HepG2 (cell line): Measurements from ENCODE around the gene SERBP1. TPM values are rescaled to one million over a fixed set of nuclear protein-coding genes. Genes with fewer than 3 reads are reported as not detected.

ENCODE experiments used
- ATAD3A ChIP-seq: sonication (generic); formaldehyde crosslinking; IDR thresholded peaks from 2 replicates; pipeline ENCODE4 v1.4.0; 2020; ENCODE audit warnings: missing genetic modification reagents
- ETV5 ChIP-seq: IDR thresholded peaks from 2 replicates; pipeline ENCODE4 v1.6.1; 2018; ENCODE audit warnings: missing biosample characterization, missing genetic modification reagents, inconsistent platforms, borderline replicate concordance
- FOXA3 ChIP-seq: IDR thresholded peaks from 2 replicates; pipeline ENCODE4 v1.6.1; 2016; ENCODE audit warnings: missing genetic modification reagents, missing compliant biosample characterization
- GATAD1 ChIP-seq: IDR thresholded peaks from 2 replicates; pipeline ENCODE4 v1.6.1; 2016; ENCODE audit warnings: missing genetic modification reagents, missing compliant biosample characterization
- HES4 ChIP-seq: sonication (generic); formaldehyde crosslinking; IDR thresholded peaks from 2 replicates; pipeline ENCODE4 v1.9.0; 2021; ENCODE audit warnings: mild to moderate bottlenecking, missing genetic modification reagents, borderline replicate concordance
- MYNN ChIP-seq: sonication (generic); formaldehyde crosslinking; IDR thresholded peaks from 2 replicates; pipeline ENCODE4 v1.4.0; 2020; ENCODE audit warnings: mild to moderate bottlenecking, low read depth, missing genetic modification reagents
- PCBP1 ChIP-seq: fragments of 200-400 bp; formaldehyde crosslinking; IDR thresholded peaks from 2 replicates; pipeline ENCODE4 v1.6.1; 2017; ENCODE audit warnings: mild to moderate bottlenecking, low read depth, low read length, borderline replicate concordance
- POLR2G ChIP-seq: fragments of 200-400 bp; formaldehyde crosslinking; IDR thresholded peaks from 2 replicates; pipeline ENCODE4 v1.6.1; 2018; ENCODE audit warnings: mild to moderate bottlenecking, low read depth, low read length, moderate library complexity
- SAP130 ChIP-seq: IDR thresholded peaks from 2 replicates; pipeline ENCODE4 v1.6.1; 2016; ENCODE audit warnings: low read depth
- TEAD2 ChIP-seq: sonication (generic); formaldehyde crosslinking; IDR thresholded peaks from 2 replicates; pipeline ENCODE4 v1.9.0; 2021; ENCODE audit warnings: missing genetic modification reagents
- TMF1 ChIP-seq: sonication (generic); formaldehyde crosslinking; IDR thresholded peaks from 2 replicates; pipeline ENCODE4 v1.8.1; 2022; ENCODE audit warnings: low read depth, missing genetic modification reagents
- TSC22D2 ChIP-seq: sonication (generic); formaldehyde crosslinking; IDR thresholded peaks from 2 replicates; pipeline ENCODE4 v1.5.1; 2020; ENCODE audit warnings: missing genetic modification reagents, mild to moderate bottlenecking, borderline replicate concordance
- ZNF101 ChIP-seq: sonication (generic); formaldehyde crosslinking; IDR thresholded peaks from 2 replicates; pipeline ENCODE4 v1.4.0; 2020; ENCODE audit warnings: mild to moderate bottlenecking, low read depth, missing genetic modification reagents, borderline replicate concordance
- ZNF644 ChIP-seq: IDR thresholded peaks from 2 replicates; pipeline ENCODE4 v1.6.1; 2016; ENCODE audit warnings: low read depth
- ZSCAN30 ChIP-seq: sonication (generic); formaldehyde crosslinking; IDR thresholded peaks from 2 replicates; pipeline ENCODE4 v1.5.0; 2020; ENCODE audit warnings: mild to moderate bottlenecking, missing genetic modification reagents
- ZZZ3 ChIP-seq: sonication (generic); formaldehyde crosslinking; IDR thresholded peaks from 2 replicates; pipeline ENCODE4 v1.4.0; 2020; ENCODE audit warnings: missing genetic modification reagents, mild to moderate bottlenecking, borderline replicate concordance
- polyA plus RNA-seq, 8 experiments: library from polyadenylated mRNA; depleted of rRNA in 3 of 8; stranded (reverse) in 7 of 8; unstranded in 1 of 8; fragments of >200 nt; fragmentation: Illumina TruSeq in 4 of 8; extraction: Trizol in 4 of 8; gene quantifications; 2 replicates each; pipeline versions ENCODE4 v1.2.1 to v1.2.3, GENCODE V29; 2011 to 2016; ENCODE audit warnings: low read depth in 4 of 8, missing spikeins in 1 of 8, mixed read lengths in 1 of 8; ENCODE audit not compliant: insufficient read depth in 1 of 8
- total RNA-seq, 5 experiments: library from RNA; depleted of rRNA; stranded (reverse); fragments of >200 nt; fragmentation: Illumina TruSeq; extraction: Trizol; gene quantifications; 2 replicates each; pipeline ENCODE4 v1.2.3, GENCODE V29; 2016; ENCODE audit warnings: low read depth in 1 of 5
- TF ChIP-seq, protein P1 (sequence below): IDR thresholded peaks from 2 replicates; pipeline ENCODE4 v1.6.1; 2016; ENCODE audit warnings: missing compliant biosample characterization, missing genetic modification reagents, borderline replicate concordance
- TF ChIP-seq, protein P2 (sequence below), 2 experiments: fragments of 450-650 bp in 1 of 2; sonication (generic) in 1 of 2; formaldehyde crosslinking; IDR thresholded peaks; 2 replicates each; pipeline versions ENCODE4 v1.5.0 to v1.8.0; 2020 to 2022; ENCODE audit warnings: mild to moderate bottlenecking in 1 of 2, missing genetic modification reagents in 1 of 2
- TF ChIP-seq, protein P3 (sequence below): sonication (generic); formaldehyde crosslinking; IDR thresholded peaks from 2 replicates; pipeline ENCODE4 v1.5.0; 2020; ENCODE audit warnings: mild to moderate bottlenecking, missing genetic modification reagents
- TF ChIP-seq, protein P4 (sequence below): sonication (generic); formaldehyde crosslinking; IDR thresholded peaks from 2 replicates; pipeline ENCODE4 v1.4.0; 2020; ENCODE audit warnings: mild to moderate bottlenecking, missing genetic modification reagents

SERBP1 gene
- total and polyA plus RNA-seq, 2 of the 13 experiments (the other 11 are each of a cell fraction or from before 2014, with no cell fraction given) = 175 to 281 TPM

DNA sequence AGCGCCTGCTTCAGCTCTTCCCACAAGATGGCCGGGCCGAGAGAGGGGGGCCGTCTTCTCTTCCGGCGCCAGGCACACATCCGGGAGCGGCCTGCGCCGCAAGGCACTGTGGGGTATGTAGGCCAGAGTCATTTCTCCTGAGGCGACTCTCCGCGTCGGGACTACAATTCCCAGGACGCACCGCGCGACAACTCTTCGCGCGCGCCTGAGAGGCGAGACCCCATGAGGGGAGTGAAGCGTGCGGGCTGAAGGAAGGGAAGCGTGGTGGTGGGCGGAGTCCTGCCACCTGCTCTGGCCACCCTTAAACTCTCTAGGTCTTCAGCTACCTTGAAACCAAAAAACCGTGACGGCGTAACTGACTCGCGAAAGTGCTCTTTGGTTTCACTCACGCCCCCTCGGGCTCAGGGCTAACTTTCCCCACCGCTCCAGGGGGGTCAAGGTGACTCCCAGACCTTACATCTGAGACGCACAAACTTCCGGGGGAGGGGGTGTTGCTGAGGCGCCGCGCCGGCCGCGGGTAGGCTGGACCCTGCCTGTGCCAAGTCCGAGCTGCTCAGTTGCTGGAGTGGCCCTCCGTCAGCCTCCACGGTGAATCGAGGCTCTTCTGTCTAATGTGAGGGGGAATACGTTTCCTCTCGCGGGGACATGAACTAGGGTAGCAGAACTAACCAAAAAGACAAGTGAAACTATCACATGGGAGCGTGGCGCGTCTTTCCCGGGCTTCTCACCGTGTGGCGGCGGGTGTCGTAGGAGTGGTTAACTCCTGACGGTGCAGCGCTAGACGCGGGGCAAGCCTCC, at the start of gene SERBP1 (continued):
- TF ChIP-seq, protein P1, sequence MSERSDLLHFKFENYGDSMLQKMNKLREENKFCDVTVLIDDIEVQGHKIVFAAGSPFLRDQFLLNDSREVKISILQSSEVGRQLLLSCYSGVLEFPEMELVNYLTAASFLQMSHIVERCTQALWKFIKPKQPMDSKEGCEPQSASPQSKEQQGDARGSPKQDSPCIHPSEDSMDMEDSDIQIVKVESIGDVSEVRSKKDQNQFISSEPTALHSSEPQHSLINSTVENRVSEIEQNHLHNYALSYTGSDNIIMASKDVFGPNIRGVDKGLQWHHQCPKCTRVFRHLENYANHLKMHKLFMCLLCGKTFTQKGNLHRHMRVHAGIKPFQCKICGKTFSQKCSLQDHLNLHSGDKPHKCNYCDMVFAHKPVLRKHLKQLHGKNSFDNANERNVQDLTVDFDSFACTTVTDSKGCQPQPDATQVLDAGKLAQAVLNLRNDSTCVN (CRISPR knock-in tag) = 0 out of 2 replicates have a peak, but pooled peaks have one; percentile 4
- no peak for TF ChIP-seq TEAD2 (CRISPR knock-in tag)
- peak; percentile 40; the same call in 1 of the 2 replicates for TF ChIP-seq TMF1 (CRISPR knock-in tag)
- TF ChIP-seq GATAD1 (CRISPR knock-in tag) = peak; percentile 77
- TF ChIP-seq, protein P2, sequence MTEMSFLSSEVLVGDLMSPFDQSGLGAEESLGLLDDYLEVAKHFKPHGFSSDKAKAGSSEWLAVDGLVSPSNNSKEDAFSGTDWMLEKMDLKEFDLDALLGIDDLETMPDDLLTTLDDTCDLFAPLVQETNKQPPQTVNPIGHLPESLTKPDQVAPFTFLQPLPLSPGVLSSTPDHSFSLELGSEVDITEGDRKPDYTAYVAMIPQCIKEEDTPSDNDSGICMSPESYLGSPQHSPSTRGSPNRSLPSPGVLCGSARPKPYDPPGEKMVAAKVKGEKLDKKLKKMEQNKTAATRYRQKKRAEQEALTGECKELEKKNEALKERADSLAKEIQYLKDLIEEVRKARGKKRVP (CRISPR knock-in tag; IDR thresholded peaks at IDR 0.05) = 0 out of 4 replicates have a peak, but pooled peaks of 1 of the 2 experiments have one; percentile 26
- TF ChIP-seq, protein P3, sequence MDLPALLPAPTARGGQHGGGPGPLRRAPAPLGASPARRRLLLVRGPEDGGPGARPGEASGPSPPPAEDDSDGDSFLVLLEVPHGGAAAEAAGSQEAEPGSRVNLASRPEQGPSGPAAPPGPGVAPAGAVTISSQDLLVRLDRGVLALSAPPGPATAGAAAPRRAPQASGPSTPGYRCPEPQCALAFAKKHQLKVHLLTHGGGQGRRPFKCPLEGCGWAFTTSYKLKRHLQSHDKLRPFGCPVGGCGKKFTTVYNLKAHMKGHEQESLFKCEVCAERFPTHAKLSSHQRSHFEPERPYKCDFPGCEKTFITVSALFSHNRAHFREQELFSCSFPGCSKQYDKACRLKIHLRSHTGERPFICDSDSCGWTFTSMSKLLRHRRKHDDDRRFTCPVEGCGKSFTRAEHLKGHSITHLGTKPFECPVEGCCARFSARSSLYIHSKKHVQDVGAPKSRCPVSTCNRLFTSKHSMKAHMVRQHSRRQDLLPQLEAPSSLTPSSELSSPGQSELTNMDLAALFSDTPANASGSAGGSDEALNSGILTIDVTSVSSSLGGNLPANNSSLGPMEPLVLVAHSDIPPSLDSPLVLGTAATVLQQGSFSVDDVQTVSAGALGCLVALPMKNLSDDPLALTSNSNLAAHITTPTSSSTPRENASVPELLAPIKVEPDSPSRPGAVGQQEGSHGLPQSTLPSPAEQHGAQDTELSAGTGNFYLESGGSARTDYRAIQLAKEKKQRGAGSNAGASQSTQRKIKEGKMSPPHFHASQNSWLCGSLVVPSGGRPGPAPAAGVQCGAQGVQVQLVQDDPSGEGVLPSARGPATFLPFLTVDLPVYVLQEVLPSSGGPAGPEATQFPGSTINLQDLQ (CRISPR knock-in tag) = no peak
- TF ChIP-seq TSC22D2 (CRISPR knock-in tag) = 0 out of 2 replicates have a peak, but pooled peaks have one; percentile 9
- 0 out of 2 replicates have a peak, but pooled peaks have one; percentile 82 for TF ChIP-seq ZSCAN30 (CRISPR knock-in tag)
- TF ChIP-seq MYNN (CRISPR knock-in tag) = peak; percentile 71; the same call in 1 of the 2 replicates
- TF ChIP-seq, protein P4, sequence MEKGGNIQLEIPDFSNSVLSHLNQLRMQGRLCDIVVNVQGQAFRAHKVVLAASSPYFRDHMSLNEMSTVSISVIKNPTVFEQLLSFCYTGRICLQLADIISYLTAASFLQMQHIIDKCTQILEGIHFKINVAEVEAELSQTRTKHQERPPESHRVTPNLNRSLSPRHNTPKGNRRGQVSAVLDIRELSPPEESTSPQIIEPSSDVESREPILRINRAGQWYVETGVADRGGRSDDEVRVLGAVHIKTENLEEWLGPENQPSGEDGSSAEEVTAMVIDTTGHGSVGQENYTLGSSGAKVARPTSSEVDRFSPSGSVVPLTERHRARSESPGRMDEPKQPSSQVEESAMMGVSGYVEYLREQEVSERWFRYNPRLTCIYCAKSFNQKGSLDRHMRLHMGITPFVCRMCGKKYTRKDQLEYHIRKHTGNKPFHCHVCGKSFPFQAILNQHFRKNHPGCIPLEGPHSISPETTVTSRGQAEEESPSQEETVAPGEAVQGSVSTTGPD = peak; percentile 58
- TF ChIP-seq ZNF101 = 0 out of 2 replicates have a peak, but pooled peaks have one; percentile 36
- TF ChIP-seq ZNF644 (CRISPR knock-in tag) = 0 out of 2 replicates have a peak, but pooled peaks have one; percentile 8
- TF ChIP-seq FOXA3 = peak; percentile 60
- TF ChIP-seq POLR2G = peak; percentile 81
- TF ChIP-seq PCBP1 = no peak
- TF ChIP-seq ATAD3A (CRISPR knock-in tag) = no peak
- peak; percentile 82; the same call in 1 of the 2 replicates for TF ChIP-seq HES4
- TF ChIP-seq ETV5 (CRISPR knock-in tag) = peak; percentile 76
- TF ChIP-seq SAP130 (CRISPR knock-in tag) = peak; percentile 90
- TF ChIP-seq ZZZ3 (CRISPR knock-in tag) = no peak
